T-helper 17 cell (primary cell): Measurements from ENCODE around the gene GID4. TPM values are rescaled to one million over a fixed set of nuclear protein-coding genes. Genes with fewer than 3 reads are reported as not detected.

Experiments used
- ATAC-seq: fragments of 150-1000 bp; cut with Tn5 transposase; 2 replicates; pipeline ENCODE4 v1.10.0; 2021; ENCODE audit warnings: mild to moderate bottlenecking, moderate library complexity
- DNase-seq, 3 donors: peaks; one replicate each; pipeline versions ENCODE4 v3.0.0 to v3.0.0-alpha.2; 2020 to 2021
- H3K9me3 ChIP-seq: one replicate; pipeline ENCODE4 v1.7.0; 2013; ENCODE audit warnings: low read length, mild to moderate bottlenecking; ENCODE audit not compliant: control insufficient read depth, poor library complexity, severe bottlenecking
- H3K27ac Mint-ChIP-seq: one replicate; pipeline ENCODE4 v1.8.0; 2022; ENCODE audit warnings: mild to moderate bottlenecking, moderate library complexity, mixed read lengths
- H3K27me3 Mint-ChIP-seq: one replicate; pipeline ENCODE4 v1.8.0; 2022; ENCODE audit warnings: mixed read lengths
- H3K36me3 Mint-ChIP-seq: one replicate; pipeline ENCODE4 v1.8.0; 2022; ENCODE audit warnings: low read depth, mixed read lengths
- H3K4me1 Mint-ChIP-seq: one replicate; pipeline ENCODE4 v1.8.0; 2022; ENCODE audit warnings: mild to moderate bottlenecking, mixed read lengths
- H3K4me3 Mint-ChIP-seq: one replicate; pipeline ENCODE4 v1.8.0; 2022; ENCODE audit warnings: mild to moderate bottlenecking, moderate library complexity, mixed read lengths
- total RNA-seq, 4 donors: library from RNA in 2 of 4; stranded (reverse) in 2 of 4; gene quantifications; one replicate each; pipeline ENCODE4 v1.2.3 and lab custom pipeline; 2022 to 2026

Gene GID4
- total RNA-seq, 2 donors from 2014 or later, result 6.7 to 7.8 TPM

DNA sequence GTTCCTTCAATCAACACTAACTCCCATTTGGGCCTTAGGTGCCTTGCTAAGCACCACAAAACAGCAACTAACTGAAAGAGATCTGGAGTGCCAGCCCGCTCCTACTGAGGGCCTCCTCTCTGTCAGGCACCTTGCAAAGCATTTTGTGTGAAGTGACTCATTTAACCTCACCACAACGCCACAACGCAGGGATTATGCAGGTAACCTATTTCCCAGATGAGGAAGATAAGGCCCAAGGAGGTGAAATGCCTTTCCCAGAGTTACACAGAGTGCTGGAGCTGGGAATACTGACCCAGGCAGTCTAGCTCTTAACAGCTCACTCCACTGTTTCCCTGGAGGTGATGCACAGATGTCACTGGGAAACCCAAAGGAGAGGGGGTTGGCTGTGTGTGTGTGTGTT lies 33.7 kb upstream of the GID4 start:
- H3K9me3 ChIP-seq, result no peaks in the 10 kb centered on the region
- peak overlapping the region; percentile 39 for H3K27ac Mint-ChIP-seq
- peaks cover 7% of the 10 kb centered on the region for H3K36me3 Mint-ChIP-seq
- H3K4me1 Mint-ChIP-seq, result peaks cover 8% of the 10 kb centered on the region
- DNase-seq, result no peak
- ATAC-seq, result no peak
- H3K27me3 Mint-ChIP-seq, result no peaks in the 10 kb centered on the region
- H3K4me3 Mint-ChIP-seq, result no peak overlapping the region

GRCh38 chr17:18006495-18007239 lies 32.5 kb upstream of the GID4 start:
- H3K27me3 Mint-ChIP-seq, result no peaks in the 10 kb centered on the region
- H3K27ac Mint-ChIP-seq, result no peak overlapping the region
- H3K36me3 Mint-ChIP-seq, result peaks cover 7% of the 10 kb centered on the region
- DNase-seq (no peak), ATAC-seq (no peak)
- H3K9me3 ChIP-seq, result no peaks in the 10 kb centered on the region
- H3K4me3 Mint-ChIP-seq, result no peak overlapping the region
- peaks cover 8% of the 10 kb centered on the region for H3K4me1 Mint-ChIP-seq

GRCh38 chr17:18008496-18009268 lies 30.5 kb upstream of the GID4 start:
- DNase-seq (no peak), ATAC-seq (no peak)
- Mint-ChIP-seq H3K4me1 (peaks cover 11% of the 10 kb centered on the region), H3K27ac (no peak overlapping the region), H3K36me3 (peaks cover 7% of the 10 kb centered on the region), H3K27me3 (no peaks in the 10 kb centered on the region), H3K4me3 (no peak overlapping the region)
- no peaks in the 10 kb centered on the region for H3K9me3 ChIP-seq

DNA sequence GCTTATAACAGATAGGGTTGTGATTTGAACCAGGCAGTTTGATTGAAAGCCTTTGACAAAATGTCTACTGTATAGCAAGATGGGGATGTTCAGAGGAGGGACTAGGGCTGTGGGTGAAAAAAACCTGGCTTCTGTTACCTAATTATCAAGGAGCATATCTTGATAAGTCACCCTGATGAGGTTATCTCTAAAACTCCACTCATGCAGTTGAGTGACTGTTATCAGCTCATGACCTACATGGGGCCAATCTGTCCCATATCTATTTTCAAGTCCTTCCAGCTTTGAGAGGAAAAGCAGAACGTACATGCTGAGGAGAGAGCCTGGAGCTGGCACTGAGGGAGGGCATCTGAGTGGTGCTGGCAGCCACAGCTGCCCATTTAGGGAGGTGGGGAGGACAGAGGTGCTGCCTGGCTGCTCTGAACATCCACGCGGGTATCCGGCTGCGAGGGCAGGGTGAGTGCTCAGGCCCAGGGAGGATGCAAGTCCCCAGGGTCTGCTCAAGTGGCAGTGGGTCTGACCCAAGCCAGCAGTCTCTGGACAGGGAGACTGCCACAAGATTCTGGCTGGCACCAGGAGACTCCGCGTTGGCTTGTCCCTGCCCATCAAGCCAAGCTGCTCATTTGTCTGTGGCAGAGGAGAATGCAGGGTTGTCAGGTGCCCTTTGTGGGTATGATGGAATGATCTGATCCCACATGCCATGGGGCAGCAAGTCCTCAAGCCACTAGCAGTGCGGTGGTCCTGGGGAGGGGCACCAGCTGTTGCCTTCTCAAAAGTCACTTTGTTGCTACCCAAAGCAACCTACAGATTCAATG lies 29.4 kb upstream of the GID4 start:
- DNase-seq, result no peak
- H3K27ac Mint-ChIP-seq, result peak overlapping the region; percentile 49
- peaks cover 11% of the 10 kb centered on the region for H3K4me1 Mint-ChIP-seq
- no peak overlapping the region for H3K4me3 Mint-ChIP-seq
- no peak for ATAC-seq
- no peaks in the 10 kb centered on the region for H3K9me3 ChIP-seq
- no peaks in the 10 kb centered on the region for H3K27me3 Mint-ChIP-seq
- H3K36me3 Mint-ChIP-seq, result peaks cover 7% of the 10 kb centered on the region

GRCh38 chr17:18011286-18011685 lies 27.9 kb upstream of the GID4 start:
- H3K36me3 Mint-ChIP-seq, result peaks cover 7% of the 10 kb centered on the region
- H3K4me3 Mint-ChIP-seq, result no peak overlapping the region
- no peaks in the 10 kb centered on the region for H3K9me3 ChIP-seq
- no peaks in the 10 kb centered on the region for H3K27me3 Mint-ChIP-seq
- DNase-seq (no peak), ATAC-seq (no peak)
- H3K4me1 Mint-ChIP-seq, result peaks cover 6% of the 10 kb centered on the region
- H3K27ac Mint-ChIP-seq, result no peak overlapping the region

- H3K4me1 Mint-ChIP-seq, result peaks cover 2% of the 10 kb centered on the region
- no peak for DNase-seq
- no peaks in the 10 kb centered on the region for H3K27me3 Mint-ChIP-seq
- H3K27ac Mint-ChIP-seq, result no peak overlapping the region
- no peak for ATAC-seq
- no peaks in the 10 kb centered on the region for H3K36me3 Mint-ChIP-seq
- no peaks in the 10 kb centered on the region for H3K9me3 ChIP-seq
- no peak overlapping the region for H3K4me3 Mint-ChIP-seq
These were observed 25.2 kb upstream of the GID4 start for GRCh38 chr17:18014006-18014405.

GRCh38 chr17:18015593-18015992 lies 23.6 kb upstream of the GID4 start:
- Mint-ChIP-seq H3K27ac (no peak overlapping the region), H3K27me3 (no peaks in the 10 kb centered on the region), H3K4me1 (peaks cover 2% of the 10 kb centered on the region), H3K4me3 (no peak overlapping the region), H3K36me3 (no peaks in the 10 kb centered on the region)
- DNase-seq (no peak), ATAC-seq (no peak)
- no peaks in the 10 kb centered on the region for H3K9me3 ChIP-seq

- Mint-ChIP-seq H3K27ac (no peak overlapping the region), H3K36me3 (no peaks in the 10 kb centered on the region), H3K4me1 (peaks cover 2% of the 10 kb centered on the region), H3K4me3 (no peak overlapping the region), H3K27me3 (no peaks in the 10 kb centered on the region)
- ATAC-seq, result no peak
- no peaks in the 10 kb centered on the region for H3K9me3 ChIP-seq
- DNase-seq, result no peak
These were observed 22.8 kb upstream of the GID4 start for GRCh38 chr17:18016426-18016825.

DNA sequence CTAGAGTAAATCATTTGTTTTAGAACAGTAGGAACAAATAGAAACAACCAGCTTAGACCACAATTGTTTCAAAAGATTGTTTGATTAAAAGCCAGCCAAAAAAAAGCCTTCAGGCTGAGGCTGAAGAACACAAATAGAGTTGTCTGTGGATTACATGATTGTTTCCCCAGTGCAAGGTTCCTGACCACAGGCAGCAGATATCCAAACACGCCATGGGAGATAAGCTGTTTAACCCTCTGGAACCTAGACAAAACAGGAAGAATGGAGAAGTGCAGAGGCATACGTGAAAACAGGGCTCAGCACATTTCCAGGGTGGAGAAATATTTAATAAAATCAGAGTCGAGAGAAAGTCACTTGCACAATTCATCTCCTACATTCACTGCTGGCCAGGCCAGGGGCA lies 21.2 kb upstream of the GID4 start:
- Mint-ChIP-seq H3K27ac (no peak overlapping the region), H3K4me1 (no peaks in the 10 kb centered on the region), H3K4me3 (no peak overlapping the region), H3K36me3 (no peaks in the 10 kb centered on the region), H3K27me3 (no peaks in the 10 kb centered on the region)
- H3K9me3 ChIP-seq, result no peaks in the 10 kb centered on the region
- DNase-seq, result no peak
- no peak for ATAC-seq

DNA sequence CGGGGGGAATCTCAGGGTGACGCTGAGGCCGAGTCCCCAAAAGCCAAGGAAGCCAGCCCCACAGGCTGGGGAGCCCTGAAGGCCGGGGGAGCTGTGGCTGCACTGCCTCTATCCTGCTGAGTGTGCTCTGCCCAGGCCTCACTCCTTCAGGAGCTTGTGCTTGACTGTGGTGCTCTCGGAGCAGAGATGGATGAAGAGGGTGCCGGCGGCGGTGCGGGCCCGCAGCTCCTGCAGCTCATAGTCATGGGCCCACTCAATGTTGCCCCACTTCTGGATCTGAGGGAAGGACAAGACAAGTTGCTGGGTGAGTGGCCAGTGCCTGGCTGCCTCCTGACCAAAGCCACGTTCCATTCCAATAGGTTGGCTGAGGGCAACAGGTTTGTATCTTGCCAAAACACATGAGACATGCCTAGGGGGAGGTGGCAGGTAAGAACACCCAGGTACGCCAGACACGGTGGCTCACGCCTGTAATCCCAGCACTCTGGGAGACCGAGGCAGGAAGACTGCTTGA lies 20.7 kb upstream of the GID4 start:
- DNase-seq (no peak), ATAC-seq (no peak)
- Mint-ChIP-seq H3K36me3 (no peaks in the 10 kb centered on the region), H3K4me1 (no peaks in the 10 kb centered on the region), H3K27ac (no peak overlapping the region), H3K27me3 (no peaks in the 10 kb centered on the region), H3K4me3 (no peak overlapping the region)
- H3K9me3 ChIP-seq, result no peaks in the 10 kb centered on the region

- no peaks in the 10 kb centered on the region for H3K27me3 Mint-ChIP-seq
- no peaks in the 10 kb centered on the region for H3K4me1 Mint-ChIP-seq
- no peak for DNase-seq
- no peak overlapping the region for H3K27ac Mint-ChIP-seq
- ATAC-seq, result no peak
- no peak overlapping the region for H3K4me3 Mint-ChIP-seq
- no peaks in the 10 kb centered on the region for H3K9me3 ChIP-seq
- H3K36me3 Mint-ChIP-seq, result no peaks in the 10 kb centered on the region
These were observed 19.4 kb upstream of the GID4 start for GRCh38 chr17:18019838-18020154.

- H3K27me3 Mint-ChIP-seq, result no peaks in the 10 kb centered on the region
- no peaks in the 10 kb centered on the region for H3K36me3 Mint-ChIP-seq
- no peak overlapping the region for H3K27ac Mint-ChIP-seq
These were observed 18.2 kb upstream of the GID4 start for GRCh38 chr17:18020971-18021370.

DNA sequence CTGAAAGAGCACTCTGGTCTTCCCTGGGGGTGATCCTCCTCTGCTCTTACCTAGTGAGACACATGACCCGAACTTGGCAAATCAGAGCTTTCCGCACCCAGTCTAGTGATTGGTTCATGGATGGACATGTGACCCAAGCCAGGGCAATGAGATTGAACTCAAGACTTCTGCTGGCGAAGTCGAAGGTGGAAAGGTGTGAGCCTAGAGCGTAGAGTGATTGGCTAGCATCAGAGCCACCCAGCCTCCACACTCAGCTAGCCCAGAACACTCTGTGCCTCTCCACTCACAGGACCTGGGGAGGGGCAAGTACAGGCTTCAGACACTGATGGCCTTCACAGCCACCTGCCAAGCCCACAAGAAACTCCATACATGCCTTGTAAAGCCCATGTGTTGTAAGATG lies 17.8 kb upstream of the GID4 start:
- no peaks in the 10 kb centered on the region for H3K9me3 ChIP-seq
- Mint-ChIP-seq H3K27ac (no peak overlapping the region), H3K4me3 (no peak overlapping the region), H3K36me3 (no peaks in the 10 kb centered on the region), H3K27me3 (no peaks in the 10 kb centered on the region), H3K4me1 (peaks cover 3% of the 10 kb centered on the region)
- ATAC-seq (no peak), DNase-seq (no peak)

More at GRCh38 chr17:18020971-18021370, 18.2 kb upstream of the GID4 start:
- no peak overlapping the region for H3K4me3 Mint-ChIP-seq
- no peak for ATAC-seq
- no peaks in the 10 kb centered on the region for H3K9me3 ChIP-seq
- DNase-seq, result no peak
- peaks cover 3% of the 10 kb centered on the region for H3K4me1 Mint-ChIP-seq
